HUES64 (cell line): ENCODE measurements around the gene FGF9. TPM values are rescaled to one million over a fixed set of nuclear protein-coding genes. Genes with fewer than 3 reads are reported as not detected.

Source experiments
- H3K27ac ChIP-seq: 2 replicates; pipeline ENCODE4 v1.7.0; 2013; ENCODE audit warnings: low read depth, low read length, inconsistent platforms
- H3K27me3 ChIP-seq: 2 replicates; pipeline ENCODE4 v1.6.1; 2013; ENCODE audit warnings: mild to moderate bottlenecking, low read length; ENCODE audit not compliant: insufficient read depth
- H3K36me3 ChIP-seq: 2 replicates; pipeline ENCODE4 v1.6.1; 2013; ENCODE audit warnings: mild to moderate bottlenecking, low read length; ENCODE audit not compliant: insufficient read depth
- H3K4me1 ChIP-seq: 2 replicates; pipeline ENCODE4 v1.6.1; 2013; ENCODE audit warnings: mild to moderate bottlenecking, low read length, moderate library complexity; ENCODE audit not compliant: insufficient read depth
- H3K4me3 ChIP-seq: 2 replicates; pipeline ENCODE4 v1.5.1; 2013; ENCODE audit warnings: mild to moderate bottlenecking, low read length, moderate library complexity
- H3K9ac ChIP-seq: 2 replicates; pipeline ENCODE4 v1.6.1; 2013; ENCODE audit warnings: mild to moderate bottlenecking, low read depth, low read length
- H3K9me3 ChIP-seq: 2 replicates; pipeline ENCODE4 v1.6.1; 2013; ENCODE audit warnings: low read depth, low read length; ENCODE audit not compliant: insufficient read depth
- WGBS: fragments of 150-250, 120-280 bp; methylation state at CpG from one replicate; pipeline ENCODE4 v1.1.7; 2013; ENCODE audit warnings: missing lambda C conversion rate; 5-methylcytosine and 5-hydroxymethylcytosine counted together
- polyA plus RNA-seq, 2 experiments: library from polyadenylated mRNA; stranded (reverse); fragments of 50-300 nt; gene quantifications; one replicate each; pipeline ENCODE4 v1.2.3, GENCODE V29; 2013

Gene FGF9
- 0.55 TPM for polyA plus RNA-seq (2013, experiment 1 of 2)
- 0.51 TPM for polyA plus RNA-seq (2013, experiment 2 of 2)

DNA sequence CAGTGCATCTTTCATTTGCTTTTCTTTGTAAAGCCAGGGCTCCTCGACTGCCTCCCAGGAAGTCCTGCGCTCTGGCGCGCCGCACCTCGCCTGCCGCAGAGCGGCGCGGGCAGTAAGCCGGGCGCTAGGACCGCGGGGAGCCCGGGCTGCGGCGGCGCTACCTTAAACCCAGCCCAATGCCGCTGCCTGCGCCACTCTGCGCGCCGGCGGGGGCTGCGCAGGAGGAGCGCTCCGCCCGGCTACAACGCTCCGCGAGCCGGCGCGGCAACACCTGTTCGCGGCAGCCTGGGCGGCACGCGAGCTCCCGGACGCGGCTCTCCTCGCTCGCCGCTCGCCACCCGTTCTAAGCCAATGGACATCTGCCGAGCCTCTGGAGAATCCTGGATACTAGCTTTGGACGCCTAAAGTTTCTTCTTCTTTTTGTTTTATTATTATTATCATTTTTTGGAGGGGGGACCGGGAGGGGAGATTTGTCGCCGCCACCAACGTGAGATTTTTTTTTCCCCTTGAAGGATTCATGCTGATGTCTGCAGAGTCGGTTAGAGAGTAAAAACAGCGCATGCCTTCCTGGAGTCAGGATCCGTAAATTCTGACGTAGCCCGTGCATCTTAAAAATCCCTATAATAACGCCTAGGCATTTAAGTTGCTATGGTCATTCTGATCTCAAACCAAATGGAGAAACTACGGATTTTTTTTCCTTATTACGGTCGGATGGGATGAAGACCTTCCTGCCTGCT lies at the start of gene FGF9:
TSS of gene FGF9 (plus strand) at position 191 of the 737 bp plus-strand sequence. CDS start 840 bp downstream, outside the sequence.
- WGBS = under 1% methylated on average over 60 of the region's 62 CpGs
- Histone ChIP-seq H3K27me3 (peaks cover 98% of the 10 kb centered on the region), H3K9me3 (no peaks in the 10 kb centered on the region), H3K27ac (no peak within 1 kb of the TSS), H3K4me3 (peak within 1 kb of the TSS; percentile 59), H3K4me1 (peaks cover 32% of the 10 kb centered on the region), H3K36me3 (no peaks in the 10 kb centered on the region), H3K9ac (peak within 1 kb of the TSS; percentile 71)

DNA sequence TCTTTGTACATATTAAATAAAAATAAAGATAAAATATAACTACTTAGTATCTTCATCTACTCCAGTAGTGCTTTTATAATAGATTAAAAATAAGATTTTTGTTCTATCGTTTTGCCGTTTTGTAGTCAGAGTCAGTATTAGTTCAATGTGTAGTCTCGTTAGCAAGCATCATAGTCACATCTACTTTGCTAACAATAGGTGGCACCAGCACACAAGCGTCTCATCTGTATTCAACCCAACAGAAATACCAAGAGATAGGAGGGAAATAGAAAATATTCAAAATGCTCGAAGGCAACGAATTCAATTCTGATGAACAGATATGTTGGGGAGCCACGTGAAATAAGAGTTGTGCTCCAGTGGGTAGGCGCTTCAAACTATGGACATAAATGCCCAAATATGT lies 45.5 kb upstream of the FGF9 start:
- H3K27me3 ChIP-seq = no peaks in the 10 kb centered on the region

DNA sequence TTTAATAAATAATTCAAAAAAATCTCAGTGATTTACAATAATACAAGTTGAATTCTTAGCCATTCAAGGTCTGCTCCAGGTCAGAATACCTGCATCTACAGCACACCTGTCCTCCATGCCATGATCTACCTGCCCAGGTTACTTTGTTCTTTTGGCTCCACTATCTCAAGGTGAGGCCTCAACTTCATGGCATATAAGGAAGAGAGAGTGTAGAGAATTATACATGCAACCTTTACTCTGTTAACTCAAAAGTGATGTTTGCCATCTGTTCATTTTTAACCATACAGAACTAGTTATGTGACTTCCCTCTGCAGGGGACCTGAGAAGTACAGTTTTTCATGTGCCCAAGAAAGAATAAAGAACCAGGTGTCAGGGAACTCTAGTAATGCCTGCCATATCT lies 38.7 kb upstream of the FGF9 start:
- no peak overlapping the region for H3K27ac ChIP-seq
- no peaks in the 10 kb centered on the region for H3K4me1 ChIP-seq
- H3K9me3 ChIP-seq = peaks cover 19% of the 10 kb centered on the region; the same call in 1 of the 2 replicates
- H3K36me3 ChIP-seq = no peaks in the 10 kb centered on the region
- H3K9ac ChIP-seq = no peak overlapping the region
- no peak overlapping the region for H3K4me3 ChIP-seq
- H3K27me3 ChIP-seq = no peaks in the 10 kb centered on the region

More for the DNA sequence above, 45.5 kb upstream of the FGF9 start:
- H3K27ac ChIP-seq = no peak overlapping the region
- 83% methylated on average over 5 of the region's 8 CpGs for WGBS
- no peak overlapping the region for H3K9ac ChIP-seq
- no peaks in the 10 kb centered on the region for H3K4me1 ChIP-seq
- no peak overlapping the region for H3K4me3 ChIP-seq
- no peaks in the 10 kb centered on the region for H3K36me3 ChIP-seq
- no peaks in the 10 kb centered on the region for H3K9me3 ChIP-seq

DNA sequence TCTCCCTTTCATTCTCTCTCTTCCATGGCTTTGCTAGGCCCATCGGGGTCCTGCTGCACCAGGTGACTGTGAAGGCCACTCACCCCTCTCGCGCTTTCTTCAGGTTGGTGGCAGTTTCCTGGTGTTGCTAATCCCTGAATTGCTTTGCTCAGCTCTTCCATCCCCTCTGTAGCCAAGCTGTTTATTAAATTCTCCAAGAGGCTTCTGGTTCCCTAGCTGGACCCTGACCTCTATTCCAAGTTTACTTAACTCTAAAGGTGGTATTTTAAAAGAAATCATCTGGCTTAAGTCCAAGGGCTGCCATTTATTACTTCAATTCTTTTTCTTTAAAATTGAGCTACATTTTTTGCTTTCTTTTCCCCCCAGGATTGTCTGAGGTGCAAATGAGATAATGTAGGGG lies 34.2 kb upstream of the FGF9 start:
- H3K27ac ChIP-seq = no peak overlapping the region
- 97% methylated on average over 3 of the region's 3 CpGs for WGBS

DNA sequence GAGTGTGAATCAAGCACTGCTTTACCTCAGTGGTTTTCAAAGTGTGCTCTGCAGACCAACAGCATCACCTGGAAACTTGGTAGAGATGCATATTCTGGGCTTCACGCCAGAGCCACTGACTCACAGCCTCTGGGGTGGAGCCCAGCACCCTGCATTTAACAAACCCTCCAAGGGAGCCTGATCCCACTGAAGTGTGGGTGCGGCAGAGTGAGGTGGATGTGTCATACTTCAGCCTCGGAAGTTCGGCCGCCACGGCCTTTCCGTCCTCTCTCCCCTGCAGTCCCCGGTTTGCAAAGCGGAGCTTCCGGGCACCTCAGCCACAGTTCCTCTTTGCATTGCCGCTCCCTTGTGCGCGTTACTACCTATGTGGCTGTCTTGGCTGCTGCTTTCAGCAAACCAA lies 33.6 kb upstream of the FGF9 start:
- H3K27ac ChIP-seq = no peak overlapping the region
- H3K4me3 ChIP-seq = no peak overlapping the region
- WGBS = 89% methylated on average over 13 of the region's 13 CpGs
- no peaks in the 10 kb centered on the region; the same call in 1 of the 2 replicates for H3K4me1 ChIP-seq
- no peak overlapping the region for H3K9ac ChIP-seq
- H3K36me3 ChIP-seq = no peaks in the 10 kb centered on the region
- peaks cover 2% of the 10 kb centered on the region; the same call in 1 of the 2 replicates for H3K9me3 ChIP-seq
- H3K27me3 ChIP-seq = no peaks in the 10 kb centered on the region

More for the DNA sequence above, 34.2 kb upstream of the FGF9 start:
- Histone ChIP-seq H3K36me3 (no peaks in the 10 kb centered on the region), H3K9ac (no peak overlapping the region), H3K9me3 (peaks cover 8% of the 10 kb centered on the region; the same call in 1 of the 2 replicates), H3K27me3 (no peaks in the 10 kb centered on the region), H3K4me1 (no peaks in the 10 kb centered on the region; the same call in 1 of the 2 replicates), H3K4me3 (no peak overlapping the region)

DNA sequence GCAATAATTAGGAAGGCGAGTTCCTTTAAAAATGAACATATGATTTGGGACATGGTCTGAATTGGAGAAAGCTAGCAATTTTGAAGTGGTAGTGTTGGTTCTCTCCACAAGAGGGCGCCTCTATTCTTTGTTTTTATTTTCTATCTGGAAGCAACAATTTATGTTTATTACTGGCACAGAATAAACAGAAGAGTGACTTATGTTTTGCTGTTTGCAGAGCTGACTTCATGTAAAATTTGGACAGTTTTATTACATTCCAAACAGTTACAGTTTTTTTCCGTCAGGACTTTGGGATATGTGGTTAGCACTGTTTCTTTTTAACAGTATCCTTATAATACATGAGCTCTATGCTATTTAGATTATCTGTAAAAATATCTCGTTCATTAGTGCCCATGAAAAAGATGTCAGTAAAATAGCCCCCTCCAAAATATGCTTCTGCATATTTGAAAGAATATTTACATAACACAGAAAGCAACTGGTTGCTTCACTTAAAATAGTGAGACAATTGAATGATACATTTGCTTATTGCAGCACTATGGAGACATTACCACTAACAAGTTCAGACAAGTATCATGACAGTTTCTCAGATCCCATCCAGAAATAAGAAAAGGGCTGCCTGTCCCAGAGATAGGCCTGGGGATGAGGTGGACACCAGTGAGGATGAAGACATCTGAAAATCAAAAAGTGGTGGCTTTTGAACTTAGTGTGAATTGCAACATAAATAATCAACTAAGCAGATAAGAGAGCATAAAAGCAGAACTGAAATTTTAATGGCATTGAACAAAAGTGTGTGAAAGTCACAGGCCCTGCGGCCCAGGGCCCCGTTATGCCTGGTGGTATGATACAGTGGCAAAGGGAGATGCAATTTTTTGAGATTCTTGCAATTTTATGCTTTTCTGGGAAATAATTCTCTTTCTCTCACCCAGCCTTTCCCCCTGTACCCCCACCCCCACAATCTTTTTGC lies 32.3 kb upstream of the FGF9 start:
- Histone ChIP-seq H3K9me3 (no peaks in the 10 kb centered on the region), H3K27ac (no peak overlapping the region)
- 65% methylated on average over 3 of the region's 6 CpGs for WGBS

DNA sequence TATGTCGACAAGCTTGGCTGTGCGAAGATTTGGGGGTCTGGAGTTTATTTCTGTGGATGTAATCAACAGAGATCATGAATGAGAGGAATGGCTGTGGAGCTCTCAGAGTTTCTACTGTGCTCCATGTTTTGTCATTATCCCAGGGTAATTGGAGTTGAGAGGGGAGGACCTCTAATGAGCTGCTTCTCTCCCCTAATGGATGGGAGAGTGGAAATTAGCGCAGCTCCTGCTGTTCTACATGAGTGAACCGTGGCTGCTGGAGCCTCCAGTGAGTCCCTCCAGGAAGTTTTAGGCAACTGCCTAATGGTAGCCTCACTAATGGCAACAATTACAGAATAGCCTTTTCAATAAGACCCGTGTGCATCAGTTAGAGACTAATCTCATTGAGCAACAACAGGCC lies 31.3 kb upstream of the FGF9 start:
- no peak overlapping the region for H3K27ac ChIP-seq
- H3K4me3 ChIP-seq = no peak overlapping the region
- 87% methylated on average over 5 of the region's 5 CpGs for WGBS
- H3K9ac ChIP-seq = no peak overlapping the region
- no peaks in the 10 kb centered on the region for H3K27me3 ChIP-seq
- H3K4me1 ChIP-seq = no peaks in the 10 kb centered on the region; the same call in 1 of the 2 replicates
- no peaks in the 10 kb centered on the region for H3K9me3 ChIP-seq
- H3K36me3 ChIP-seq = no peaks in the 10 kb centered on the region

More for the DNA sequence above, 32.3 kb upstream of the FGF9 start:
- Histone ChIP-seq H3K36me3 (no peaks in the 10 kb centered on the region), H3K9ac (no peak overlapping the region), H3K4me3 (no peak overlapping the region), H3K27me3 (no peaks in the 10 kb centered on the region), H3K4me1 (no peaks in the 10 kb centered on the region; the same call in 1 of the 2 replicates)

DNA sequence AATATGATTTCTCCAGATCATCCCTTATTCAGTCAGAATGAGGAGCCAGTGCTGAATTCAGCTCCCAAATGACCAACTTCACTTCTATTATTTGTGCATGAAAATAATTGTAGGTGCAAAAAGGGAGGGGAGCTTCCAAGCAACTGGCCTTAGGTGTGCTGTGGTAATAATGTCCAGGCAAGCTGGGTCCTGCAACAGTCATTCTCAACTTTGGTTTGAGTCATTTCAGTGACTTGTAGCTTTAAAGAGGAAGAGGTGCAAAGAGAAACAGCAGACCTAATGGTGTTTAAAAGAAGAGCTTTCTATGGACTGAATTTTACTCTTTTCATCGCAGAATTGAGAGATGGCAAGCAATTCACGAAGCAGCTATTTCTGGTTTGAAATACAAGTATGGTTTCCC lies 29.2 kb upstream of the FGF9 start:
- Histone ChIP-seq H3K9ac (no peak overlapping the region), H3K9me3 (no peaks in the 10 kb centered on the region), H3K27me3 (no peaks in the 10 kb centered on the region), H3K27ac (no peak overlapping the region), H3K4me3 (no peak overlapping the region), H3K4me1 (no peaks in the 10 kb centered on the region; the same call in 1 of the 2 replicates), H3K36me3 (no peaks in the 10 kb centered on the region)
- whole genome bisulfite sequencing = 100% methylated on average over 2 of the region's 2 CpGs

DNA sequence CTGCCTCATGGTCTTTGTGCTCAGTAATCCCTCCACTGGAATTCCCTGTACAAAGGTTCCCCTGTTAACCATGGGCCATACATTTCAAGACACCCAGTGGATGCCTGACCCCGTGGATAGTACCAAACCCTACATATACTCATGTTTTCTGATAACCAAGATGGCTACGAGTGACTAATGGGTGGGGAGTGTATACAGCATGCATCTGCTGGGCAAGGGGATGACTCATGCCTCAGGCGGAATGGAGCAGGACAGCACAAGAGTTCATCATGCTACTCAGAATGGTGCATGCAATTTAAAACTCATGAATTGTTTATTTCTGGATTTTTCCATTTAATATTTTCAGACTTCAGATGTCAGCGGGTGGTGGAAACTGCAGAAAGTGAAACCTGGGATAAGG lies 13.3 kb upstream of the FGF9 start:
- no peaks in the 10 kb centered on the region for H3K27me3 ChIP-seq
- H3K9ac ChIP-seq = no peak overlapping the region
- no peaks in the 10 kb centered on the region for H3K36me3 ChIP-seq
- 88% methylated on average over 4 of the region's 4 CpGs for WGBS
- no peak overlapping the region for H3K27ac ChIP-seq
- 0 out of 2 replicates have a peak, but pooled peaks cover 6% of the 10 kb centered on the region for H3K9me3 ChIP-seq
- no peaks in the 10 kb centered on the region for H3K4me1 ChIP-seq
- no peak overlapping the region for H3K4me3 ChIP-seq

DNA sequence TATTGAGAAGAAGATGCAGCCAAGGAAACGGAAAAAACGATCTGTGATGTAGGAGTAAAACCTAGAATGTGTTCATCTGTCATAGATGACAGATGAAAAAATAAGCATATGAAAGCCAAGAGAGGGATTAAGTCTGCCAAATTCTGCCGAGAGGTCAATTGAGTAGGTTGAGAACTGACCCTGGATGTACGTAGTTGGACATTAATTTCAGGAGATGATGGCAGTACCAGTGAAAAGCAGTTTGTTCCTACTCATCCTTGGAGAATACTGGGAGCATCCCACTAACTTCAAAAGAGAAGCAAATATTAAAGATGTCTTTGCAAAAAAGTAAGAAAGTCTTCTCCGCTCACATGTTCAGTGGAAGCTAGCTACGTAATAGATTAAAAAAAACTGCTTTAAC lies 11.8 kb upstream of the FGF9 start:
- WGBS = 78% methylated on average over 6 of the region's 6 CpGs
- H3K9me3 ChIP-seq = 0 out of 2 replicates have a peak, but pooled peaks cover 6% of the 10 kb centered on the region
- no peaks in the 10 kb centered on the region for H3K4me1 ChIP-seq
- no peaks in the 10 kb centered on the region for H3K36me3 ChIP-seq
- no peaks in the 10 kb centered on the region for H3K27me3 ChIP-seq
- H3K9ac ChIP-seq = no peak overlapping the region
- H3K27ac ChIP-seq = no peak overlapping the region
- no peak overlapping the region for H3K4me3 ChIP-seq
